HG02763 (cell line): ENCODE measurements around the gene WDFY3.
"Not testable (repeated sequence)": the region's sequence is repeated elsewhere in the genome, so short reads cannot be mapped to it uniquely, and the experiment has no call there.

Experiments
- ATAC-seq: cut with Tn5 transposase; IDR thresholded peaks from one replicate; pipeline ENCODE4 v1.9.1; 2021; ENCODE audit warnings: mild to moderate bottlenecking, moderate library complexity; ENCODE audit not compliant: unreplicated experiment

Gene WDFY3

GRCh38 chr4:84727491-84727890, 239.0 kb downstream of the WDFY3 start:
- ATAC-seq, result no peak

GRCh38 chr4:84726356-84726755, 240.1 kb downstream of the WDFY3 start:
- no peak for ATAC-seq

DNA sequence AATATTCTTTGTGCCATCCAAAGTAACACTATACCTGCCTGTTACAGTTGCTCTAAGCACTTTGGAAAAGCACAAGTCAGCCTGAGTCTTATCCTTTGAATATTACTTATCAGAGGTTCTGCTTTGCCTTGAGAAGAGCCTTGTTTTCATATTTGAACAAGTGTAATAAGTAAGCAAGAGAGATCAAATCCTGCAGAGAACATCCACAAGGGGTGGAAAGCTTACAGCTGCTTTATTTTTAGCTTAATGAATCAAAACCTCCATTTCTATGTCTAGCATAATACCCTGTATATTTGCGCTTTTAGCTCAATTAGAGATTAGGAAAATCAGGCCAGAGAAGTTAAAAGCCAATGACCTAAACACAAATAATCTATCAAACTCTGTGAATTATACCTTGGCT, 243.8 kb downstream of the WDFY3 start:
- ATAC-seq, result no peak

- no peak for ATAC-seq
Measured at GRCh38 chr4:84719115-84719514, 247.4 kb downstream of the WDFY3 start.

GRCh38 chr4:84718699-84719098, 247.8 kb downstream of the WDFY3 start:
- ATAC-seq, result no peak

- no peak for ATAC-seq
Measured at GRCh38 chr4:84710548-84710947, 255.9 kb downstream of the WDFY3 start.

DNA sequence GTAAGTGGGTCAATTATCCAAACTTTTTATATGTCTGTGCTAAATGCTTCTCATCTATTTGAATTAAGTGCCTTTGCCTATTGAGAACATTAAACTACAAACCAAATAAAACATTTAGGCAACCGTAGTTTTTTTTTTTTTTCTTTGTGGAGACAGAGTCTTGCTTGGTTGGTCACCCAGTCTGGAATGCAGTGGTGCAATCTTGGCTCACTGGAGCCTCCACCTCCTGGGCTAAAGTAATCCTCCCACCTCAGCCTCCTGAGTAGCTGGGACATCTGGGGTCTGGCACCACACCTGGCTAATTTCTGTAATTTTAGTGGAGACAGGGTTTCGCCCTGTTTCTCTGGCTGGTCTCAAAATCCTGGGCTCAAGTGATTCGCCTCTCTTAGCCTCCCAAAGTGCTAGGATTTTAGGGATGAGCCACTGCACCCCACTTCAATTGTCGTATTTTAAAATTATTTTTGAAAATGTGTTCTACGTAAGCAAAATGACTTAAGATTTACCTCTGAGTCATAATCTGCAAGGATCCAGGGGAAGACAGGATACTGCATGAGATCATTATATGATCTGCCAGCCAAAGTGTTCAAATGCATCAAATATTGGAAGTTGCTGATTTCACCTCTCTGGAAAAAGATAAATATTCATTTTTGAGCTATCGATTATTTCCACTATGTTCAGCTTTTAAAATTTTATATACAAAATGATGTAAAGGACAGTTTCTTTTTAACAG, 257.9 kb downstream of the WDFY3 start:
- ATAC-seq, result no peak

DNA sequence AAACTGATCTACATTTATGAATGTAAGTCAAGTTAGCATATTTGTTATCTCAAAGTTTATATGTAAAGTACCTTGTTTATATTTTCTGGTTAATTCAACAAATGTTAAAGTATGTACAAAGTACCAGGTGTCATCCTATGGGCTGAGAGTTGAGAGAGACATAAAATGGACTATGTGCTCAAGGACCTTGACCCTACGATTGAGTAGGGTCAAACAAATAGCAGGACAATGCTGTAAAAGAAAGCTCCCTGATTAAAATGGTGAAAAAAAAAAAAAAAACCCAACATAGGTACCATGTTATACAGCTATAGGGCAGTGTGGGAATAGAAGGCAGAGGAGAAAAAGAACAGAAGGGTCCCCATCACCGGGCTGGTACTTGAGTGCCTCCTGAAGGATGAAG, 260.2 kb downstream of the WDFY3 start:
- no peak for ATAC-seq

- ATAC-seq, result no peak
Measured at GRCh38 chr4:84699001-84699671, 267.4 kb downstream of the WDFY3 start.

GRCh38 chr4:84697615-84698201, 268.8 kb downstream of the WDFY3 start:
- no peak for ATAC-seq

DNA sequence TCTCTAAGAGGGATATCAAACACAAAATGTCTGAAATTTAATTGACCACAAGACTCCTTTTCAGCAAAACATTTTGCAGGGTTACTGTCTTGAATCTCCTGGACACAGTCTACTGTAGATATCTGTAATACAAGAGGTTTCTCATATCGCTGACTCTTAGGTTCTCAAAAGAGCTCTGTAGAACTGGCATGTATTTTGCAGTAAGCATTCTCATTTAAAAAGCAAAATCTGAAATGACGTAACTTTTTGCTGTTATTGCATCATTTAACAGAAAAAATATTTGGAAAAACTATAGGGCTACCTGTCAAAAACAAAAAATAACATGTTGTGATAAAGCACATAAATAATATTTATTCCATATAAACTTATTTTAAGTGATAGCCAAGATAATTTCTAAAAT, 269.3 kb downstream of the WDFY3 start:
- ATAC-seq, result no peak

GRCh38 chr4:84691800-84692199, 274.7 kb downstream of the WDFY3 start:
- ATAC-seq, result no peak

DNA sequence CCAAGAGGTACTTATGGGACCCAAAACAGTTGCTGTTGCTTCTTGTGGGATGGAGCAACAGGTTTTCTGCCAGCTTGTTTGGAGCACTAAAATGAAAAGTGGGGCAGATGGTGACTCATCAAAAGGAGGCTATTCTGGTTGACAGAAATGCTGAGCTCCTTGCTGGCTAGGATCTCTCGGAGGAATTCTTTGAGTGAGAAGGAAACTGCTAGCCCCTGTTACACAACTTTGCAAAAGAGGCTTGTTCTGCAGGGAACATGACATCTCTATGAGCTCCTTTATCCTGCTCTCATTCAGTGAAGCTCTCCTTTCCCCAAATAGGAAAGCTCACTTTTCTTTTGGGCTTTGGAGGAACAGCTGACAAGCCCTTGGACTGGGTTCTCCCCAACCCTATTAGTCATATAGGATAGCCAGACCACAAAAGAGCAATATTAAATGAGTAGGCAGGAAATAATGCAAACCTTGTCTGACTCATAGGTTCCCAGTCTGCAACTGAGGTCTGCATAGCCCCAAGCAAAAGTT, 275.3 kb downstream of the WDFY3 start:
- no peak for ATAC-seq

- no peak for ATAC-seq
Measured at GRCh38 chr4:84690481-84690880, 276.0 kb downstream of the WDFY3 start.

GRCh38 chr4:84689197-84689596, 277.3 kb downstream of the WDFY3 start:
- ATAC-seq, result no peak

- ATAC-seq, result no peak
Measured at GRCh38 chr4:84688605-84689004, 277.9 kb downstream of the WDFY3 start.

DNA sequence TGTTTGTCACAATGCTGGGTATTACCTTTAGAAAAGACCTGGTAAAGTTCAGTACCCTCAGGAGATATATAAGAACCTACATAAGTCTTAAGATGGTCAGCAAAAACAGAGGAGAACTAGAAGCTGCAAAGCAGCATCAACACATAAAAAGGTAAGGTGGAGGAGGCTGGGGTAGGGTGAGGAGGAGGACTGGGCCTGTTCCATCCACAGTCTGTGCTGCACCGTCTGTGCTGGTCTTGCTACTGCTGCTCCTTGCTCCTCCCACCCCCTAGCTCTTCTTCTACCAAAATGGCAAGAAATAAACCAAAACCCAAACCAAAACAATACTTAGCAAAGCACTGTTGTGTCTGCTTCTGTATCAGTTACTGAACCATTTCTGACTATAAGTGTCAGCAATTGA, 281.4 kb downstream of the WDFY3 start:
- no peak for ATAC-seq

DNA sequence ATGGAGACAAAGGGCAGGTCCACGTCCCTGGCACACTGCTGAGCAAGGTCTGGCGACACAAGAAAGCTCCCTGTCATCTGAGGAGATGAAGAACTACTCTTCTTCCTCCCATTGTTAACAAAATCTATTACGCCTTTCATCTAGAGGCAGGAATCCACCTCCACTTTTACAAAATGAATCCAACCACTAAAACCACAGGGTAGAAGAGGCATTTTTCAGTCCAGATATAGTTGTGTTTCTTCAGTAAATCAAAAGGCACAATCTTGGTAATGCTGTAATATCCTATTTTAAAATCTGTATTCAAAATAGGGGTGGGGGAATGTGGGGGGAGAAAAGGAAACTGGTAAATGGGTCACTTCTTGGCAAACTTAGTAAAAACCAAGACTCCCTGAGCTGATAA, 282.1 kb downstream of the WDFY3 start:
- ATAC-seq, result no peak

GRCh38 chr4:84683064-84683850, 283.2 kb downstream of the WDFY3 start:
- ATAC-seq, result no peak

DNA sequence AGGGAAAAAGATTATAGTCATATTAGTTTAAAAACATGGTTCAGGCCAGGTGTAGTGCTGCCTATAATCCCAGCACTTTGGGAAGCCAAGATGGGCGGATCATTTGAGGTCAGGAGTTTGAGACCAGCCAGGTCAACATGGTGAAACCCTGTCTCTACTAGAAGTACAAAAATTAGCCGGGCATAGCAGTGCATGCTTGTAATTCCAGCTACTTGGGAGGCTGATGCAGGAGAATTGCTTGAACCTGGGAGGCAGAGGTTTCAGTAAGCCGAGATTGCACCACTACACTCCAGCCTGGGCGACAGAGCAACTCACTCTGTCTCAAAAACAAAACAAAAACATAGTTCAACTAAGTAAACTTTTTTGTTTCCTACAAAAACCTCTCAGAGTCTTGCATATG, 283.8 kb downstream of the WDFY3 start:
- ATAC-seq, result not testable (repeated sequence)
